ENCODE data around the gene SLK. TPM values are rescaled to one million over a fixed set of nuclear protein-coding genes. Genes with fewer than 3 reads are reported as not detected.

SLK gene
- total and polyA plus RNA-seq, 2 of the 4 experiments (the other 2 are of a cell fraction), result 8.1 to 21.5 TPM

DNA sequence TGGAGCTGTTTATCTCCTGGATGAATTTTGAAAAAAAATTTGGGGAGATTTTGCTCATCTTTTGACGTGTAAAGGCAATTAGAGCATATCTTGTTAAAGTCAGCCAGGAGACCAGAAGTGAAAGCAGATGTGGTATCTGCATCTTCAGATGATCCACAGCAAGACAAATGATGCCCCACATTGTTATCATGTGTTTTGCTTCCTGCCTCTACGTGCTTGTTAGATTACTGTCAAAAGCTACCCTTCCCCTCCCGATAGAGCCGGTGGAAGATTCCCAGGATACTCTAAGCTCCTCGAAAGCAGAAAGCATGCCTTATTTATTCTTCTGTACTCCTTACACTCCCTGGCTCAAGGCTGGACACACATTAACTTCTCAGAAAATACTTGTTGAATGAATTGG is 105.8 kb downstream of the SLK start:
- dilution Hi-C loops (cut with HindIII; ENCODE audit: low sequenced_read_pairs, unreplicated experiment) (no loop called here), in situ Hi-C loops (cut with MboI; ENCODE audit: low sequenced_read_pairs) (no loop called here), intact Hi-C loops (cut with micrococcal nuclease) (no loop called here)
- H3K79me1 ChIP-seq (ENCODE audit: low read depth in 1 of 2, low read length in 2 of 2), result no peaks in the 10 kb centered on the region
- no peak overlapping the region for H2AK5ac ChIP-seq (ENCODE audit: low read depth, low read length)
- no peak overlapping the region for H2BK120ac ChIP-seq (ENCODE audit: low read depth, low read length)
- WGBS, 2 experiments (ENCODE audit: extremely low coverage in 2 of 2, insufficient read length in 1 of 2), result no CpG with 5 or more reads among the region's 5 CpGs
- H4K5ac ChIP-seq (ENCODE audit: low read depth, low read length), result no peak overlapping the region
- peak; percentile 7 for DNase-seq
- H3K27me3 ChIP-seq (ENCODE audit: control insufficient read depth, insufficient read depth, low read length), result peaks cover 73% of the 10 kb centered on the region
- no peak overlapping the region for H2BK20ac ChIP-seq (ENCODE audit: low read depth, low read length)
- no peaks in the 10 kb centered on the region; the same call in 1 of the 2 replicates for H3K9me3 ChIP-seq (ENCODE audit: control insufficient read depth, insufficient read depth, low read length)
- H2AK9ac ChIP-seq (replicated peaks; ENCODE audit: low read depth, low read length, poor library complexity), result no peak overlapping the region
- no peak overlapping the region for H4K91ac ChIP-seq (ENCODE audit: insufficient read depth, low read depth, low read length)
- TF ChIP-seq, protein P1, sequence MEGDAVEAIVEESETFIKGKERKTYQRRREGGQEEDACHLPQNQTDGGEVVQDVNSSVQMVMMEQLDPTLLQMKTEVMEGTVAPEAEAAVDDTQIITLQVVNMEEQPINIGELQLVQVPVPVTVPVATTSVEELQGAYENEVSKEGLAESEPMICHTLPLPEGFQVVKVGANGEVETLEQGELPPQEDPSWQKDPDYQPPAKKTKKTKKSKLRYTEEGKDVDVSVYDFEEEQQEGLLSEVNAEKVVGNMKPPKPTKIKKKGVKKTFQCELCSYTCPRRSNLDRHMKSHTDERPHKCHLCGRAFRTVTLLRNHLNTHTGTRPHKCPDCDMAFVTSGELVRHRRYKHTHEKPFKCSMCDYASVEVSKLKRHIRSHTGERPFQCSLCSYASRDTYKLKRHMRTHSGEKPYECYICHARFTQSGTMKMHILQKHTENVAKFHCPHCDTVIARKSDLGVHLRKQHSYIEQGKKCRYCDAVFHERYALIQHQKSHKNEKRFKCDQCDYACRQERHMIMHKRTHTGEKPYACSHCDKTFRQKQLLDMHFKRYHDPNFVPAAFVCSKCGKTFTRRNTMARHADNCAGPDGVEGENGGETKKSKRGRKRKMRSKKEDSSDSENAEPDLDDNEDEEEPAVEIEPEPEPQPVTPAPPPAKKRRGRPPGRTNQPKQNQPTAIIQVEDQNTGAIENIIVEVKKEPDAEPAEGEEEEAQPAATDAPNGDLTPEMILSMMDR (conservative IDR thresholded peaks at IDR 0.05; ENCODE audit: low read depth, low read length), result no peak
- no peaks in the 10 kb centered on the region for H3K4me1 ChIP-seq (ENCODE audit: control insufficient read depth, insufficient read depth, low read length)
- no peak for ATAC-seq (ENCODE audit: low read depth)
- H2BK15ac ChIP-seq (ENCODE audit: low read depth, low read length), result no peak overlapping the region
- no peaks in the 10 kb centered on the region for H3K36me3 ChIP-seq (ENCODE audit: control insufficient read depth, insufficient read depth, low read length)
- H3K9me1 ChIP-seq (ENCODE audit: insufficient read depth, low read length), result no peaks in the 10 kb centered on the region
- no peak overlapping the region for H3K23ac ChIP-seq (ENCODE audit: low read depth, low read length)
- no peaks in the 10 kb centered on the region for H4K20me1 ChIP-seq (ENCODE audit: insufficient read depth, low read length)
- no peak overlapping the region for H3K14ac ChIP-seq (replicated peaks; ENCODE audit: low read depth, low read length)
- CTCF ChIA-PET, result interaction anchor here (1.4 kb wide), 1 partner anchor 49 kb away, joined by 3 read pairs; the partner anchor contains the start of gene SFR1
- H3K27ac ChIP-seq (ENCODE audit: insufficient read depth, low read length), result no peak overlapping the region
- no peak overlapping the region for H3K4ac ChIP-seq (ENCODE audit: low read depth, low read length)
- no peak overlapping the region for H3K9ac ChIP-seq (ENCODE audit: low read depth, low read length)
- no peak overlapping the region for H2BK5ac ChIP-seq (ENCODE audit: low read depth, low read length, poor library complexity, severe bottlenecking)
- POLR2A ChIA-PET (ENCODE audit: unreplicated experiment), result no interaction called here
- no peak overlapping the region for H3K56ac ChIP-seq (ENCODE audit: extremely low read depth, insufficient read depth, low read length)
- H4K8ac ChIP-seq (ENCODE audit: low read depth in 2 of 2, low read length in 2 of 2), result no peak overlapping the region
- H3K18ac ChIP-seq (ENCODE audit: low read depth, low read length), result no peak overlapping the region
- no peak overlapping the region for H3K4me2 ChIP-seq (ENCODE audit: low read depth, low read length)
- BruUV-seq (replicated peaks), result no TSS peak
- H3K4me3 ChIP-seq (ENCODE audit: insufficient read depth, low read depth, low read length), result no peak overlapping the region
- H2AFZ ChIP-seq (replicated peaks; ENCODE audit: low read length, poor library complexity), result no peak overlapping the region

Measured in IMR-90 (cell line).